K562 (cell line): ENCODE results near the gene ELFN2. TPM values are rescaled to one million over a fixed set of nuclear protein-coding genes. Genes with fewer than 3 reads are reported as not detected.

Experiments used
- ATAC-seq: fragments of 200-7000 bp; cut with Tn5 transposase; 3 replicates; pipeline ENCODE4 v1.9.1; 2020; ENCODE audit warnings: moderate library complexity
- BruUV-seq: library from RNA; stranded (reverse); fragments of 400-500 nt; replicated peaks from 2 replicates; lab custom pipeline; 2021; lab: Mats Ljungman, UMichigan
- CTCF ChIA-PET: fragments of 300-600 bp; formaldehyde crosslinking; extraction: SDS; loops from one replicate; lab custom pipeline; 2021; ENCODE audit warnings: low intra/inter-chr PET ratio; lab: Yijun Ruan, JAX
- POLR2A ChIA-PET: fragments of 300-600, 350-650 bp; sonication (Branson Sonifier 250); formaldehyde crosslinking; extraction: SDS; loops from one replicate; lab custom pipeline; 2021; ENCODE audit warnings: antibody characterized with exemption, inconsistent platforms; lab: Yijun Ruan, JAX
- DNase-seq, 4 experiments: peaks; one replicate each; pipeline versions ENCODE4 v3.0.0 to v3.0.0-alpha.2; 2011 to 2018; ENCODE audit warnings: low spot score in 3 of 4, mixed read lengths in 3 of 4; ENCODE audit errors: extremely low read depth in 1 of 4
- FAIRE-seq: peaks from 2 replicates; lab custom pipeline; 2011; peaks lifted over from hg19 to GRCh38; lab: Jason Lieb, UNC
- H2AFZ ChIP-seq: 2 replicates; pipeline ENCODE4 v1.6.0; 2011; ENCODE audit warnings: low read depth, low read length, control low read depth, inconsistent platforms
- H3K27ac ChIP-seq: fragments of 200-600 bp; 3 replicates; pipeline ENCODE4 v1.8.0; 2011; ENCODE audit warnings: low read depth, mild to moderate bottlenecking, control low read depth, inconsistent platforms, low read length, moderate library complexity, mixed read lengths; ENCODE audit errors: extremely low read depth
- H3K27me3 ChIP-seq, 2 experiments: fragments of 300-600 bp in 1 of 2; 2 replicates in 1 of 2; 3 replicates in 1 of 2; pipeline versions ENCODE4 v1.6.0 to v1.8.0; 2011; ENCODE audit warnings: inconsistent platforms in 2 of 2, low read length in 2 of 2, mild to moderate bottlenecking in 1 of 2, mixed read lengths in 1 of 2, moderate library complexity in 1 of 2; ENCODE audit not compliant: control insufficient read depth in 2 of 2, insufficient read depth in 2 of 2
- H3K36me3 ChIP-seq: fragments of 300-600 bp; 3 replicates; pipeline ENCODE4 v1.8.0; 2011; ENCODE audit warnings: mild to moderate bottlenecking, low read length, inconsistent platforms; ENCODE audit not compliant: control insufficient read depth, insufficient read depth
- H3K4me1 ChIP-seq, 2 experiments: fragments of 200-600 bp in 1 of 2; replicated peaks in 1 of 2; 2 replicates in 1 of 2; 3 replicates in 1 of 2; pipeline versions ENCODE4 v1.5.1 to v1.8.0; 2011; ENCODE audit warnings: inconsistent platforms in 2 of 2, low read length in 2 of 2, mild to moderate bottlenecking in 1 of 2, mixed read lengths in 1 of 2, moderate library complexity in 1 of 2; ENCODE audit not compliant: control insufficient read depth in 2 of 2, insufficient read depth in 2 of 2
- H3K4me2 ChIP-seq: 2 replicates; pipeline ENCODE4 v1.6.1; 2011; ENCODE audit warnings: low read length, control low read depth, inconsistent platforms, mixed read lengths; ENCODE audit not compliant: insufficient read depth
- H3K4me3 ChIP-seq: fragments of 200-600 bp; sonication (generic), shearing (Covaris generic); 2 replicates; pipeline ENCODE4 v1.5.1; 2016; ENCODE audit warnings: control low read depth, inconsistent platforms
- H3K79me2 ChIP-seq: fragments of 200-600 bp; 3 replicates; pipeline ENCODE4 v1.8.0; 2011; ENCODE audit warnings: low read length, inconsistent platforms; ENCODE audit not compliant: control insufficient read depth, insufficient read depth
- H3K9ac ChIP-seq, 2 experiments: 2 replicates each; pipeline versions ENCODE4 v1.6.0 to v1.6.1; 2011; ENCODE audit warnings: low read depth in 2 of 2, low read length in 2 of 2, control low read depth in 1 of 2, inconsistent platforms in 1 of 2, mild to moderate bottlenecking in 1 of 2, mixed read lengths in 1 of 2; ENCODE audit not compliant: insufficient read depth in 1 of 2
- H3K9me1 ChIP-seq: one replicate; pipeline ENCODE4 v1.6.0; 2011; ENCODE audit warnings: inconsistent platforms, mild to moderate bottlenecking, low read length, moderate library complexity; ENCODE audit not compliant: control insufficient read depth, insufficient read depth
- H3K9me3 ChIP-seq: replicated peaks from 2 replicates; pipeline ENCODE4 v1.5.1; 2011; ENCODE audit warnings: low read depth, low read length, inconsistent platforms; ENCODE audit not compliant: control insufficient read depth, insufficient read depth
- H4K20me1 ChIP-seq: replicated peaks from 2 replicates; pipeline ENCODE4 v1.6.1; 2011; ENCODE audit warnings: low read length, inconsistent platforms, mixed read lengths; ENCODE audit not compliant: control insufficient read depth, insufficient read depth
- ETV1 ChIP-seq: fragments of 450-650 bp; conservative IDR thresholded peaks from 2 replicates; pipeline ENCODE4 v1.6.1; 2016; ENCODE audit warnings: missing genetic modification characterization, control low read depth, low read depth, missing compliant biosample characterization
- GTF2A2 ChIP-seq: IDR thresholded peaks from 2 replicates; pipeline ENCODE4 v1.6.1; 2016; ENCODE audit warnings: mild to moderate bottlenecking, missing genetic modification characterization, missing compliant biosample characterization
- HMGN3 ChIP-seq: IDR thresholded peaks from 2 replicates; pipeline ENCODE4 v1.6.1; 2011; ENCODE audit warnings: borderline replicate concordance, low read depth, mild to moderate bottlenecking, mixed read lengths, low read length; ENCODE audit not compliant: insufficient read length; ENCODE audit errors: extremely low read depth
- KLF16 ChIP-seq: IDR thresholded peaks from 2 replicates; pipeline ENCODE4 v1.6.1; 2016; ENCODE audit warnings: antibody characterized with exemption
- POLR2H ChIP-seq: IDR thresholded peaks from 2 replicates; pipeline ENCODE4 v1.6.1; 2016; ENCODE audit warnings: missing genetic modification characterization, low read depth, mild to moderate bottlenecking, control low read depth, missing compliant biosample characterization, moderate library complexity
- SRSF1 ChIP-seq: fragments of 200-400 bp; formaldehyde crosslinking; IDR thresholded peaks from 2 replicates; pipeline ENCODE4 v1.6.1; 2017; ENCODE audit warnings: mild to moderate bottlenecking, low read depth, low read length, moderate library complexity
- TCF3 ChIP-seq: sonication (generic); formaldehyde crosslinking; IDR thresholded peaks from 2 replicates; pipeline ENCODE4 v1.4.0; 2020; ENCODE audit warnings: mild to moderate bottlenecking, missing genetic modification reagents
- TRIM25 ChIP-seq: fragments of 450-650 bp; IDR thresholded peaks from 2 replicates; pipeline ENCODE4 v1.7.0; 2016; ENCODE audit warnings: borderline replicate concordance
- ZC3H8 ChIP-seq: fragments of 450-650 bp; IDR thresholded peaks from 2 replicates; pipeline ENCODE4 v1.6.1; 2017
- ZNF263 ChIP-seq: sonication (generic); formaldehyde crosslinking; IDR thresholded peaks from 2 replicates; pipeline ENCODE4 v1.8.0; 2022; ENCODE audit warnings: mild to moderate bottlenecking, missing genetic modification reagents, borderline replicate concordance
- ZNF408 ChIP-seq: fragments of 250-450 bp; sonication (Bioruptor Pico); IDR thresholded peaks from 2 replicates; pipeline ENCODE4 v1.4.0; 2020; ENCODE audit warnings: low read depth, mild to moderate bottlenecking, moderate library complexity
- ZNF778 ChIP-seq: fragments of 450-650 bp; formaldehyde crosslinking; IDR thresholded peaks from 2 replicates; pipeline ENCODE4 v1.4.0; 2020; ENCODE audit warnings: mild to moderate bottlenecking, moderate library complexity
- ZSCAN32 ChIP-seq: fragments of 450-650 bp; formaldehyde crosslinking; IDR thresholded peaks from 2 replicates; pipeline ENCODE4 v1.4.0; 2020; ENCODE audit warnings: mild to moderate bottlenecking, moderate library complexity
- WGBS: fragments of 100-300 bp; shearing (Covaris generic); methylation state at CpG from one replicate; pipeline ENCODE4 v1.1.6; 2016; ENCODE audit warnings: low coverage, mixed read lengths; ENCODE audit not compliant: insufficient coverage; ENCODE audit errors: missing lambda C conversion rate; 5-methylcytosine and 5-hydroxymethylcytosine counted together
- in situ Hi-C: fragments of 300-500 bp; cut with MboI; formaldehyde crosslinking; loops from 4 replicates; pipeline ENCODE4 v1.15.0; 2018; ENCODE audit warnings: inconsistent platforms, mixed read lengths
- intact Hi-C: fragments of 100-400 bp; cut with micrococcal nuclease; formaldehyde crosslinking; loops from 2 replicates; pipeline ENCODE4 v1.14.2; 2022
- polyA plus RNA-seq, 8 experiments: library from polyadenylated mRNA; depleted of rRNA in 4 of 8; stranded (reverse) in 5 of 8; unstranded in 3 of 8; fragments of >200 nt; fragmentation: Nextera tagmentation in 2 of 8; fragmentation: Illumina TruSeq in 1 of 8; extraction: Ambion mirVana in 2 of 8; extraction: Trizol in 1 of 8; gene quantifications; 2 replicates each; pipeline versions ENCODE4 v1.2.1 to v1.2.3, GENCODE V29; 2011 to 2014; ENCODE audit warnings: inconsistent platforms in 1 of 8, missing spikeins in 1 of 8
- total RNA-seq, 7 experiments: library from RNA; depleted of rRNA in 6 of 7; stranded (reverse); fragments of >200 nt in 6 of 7; fragmentation: Illumina TruSeq in 2 of 7; extraction: Trizol in 2 of 7; gene quantifications; 2 replicates each; pipeline versions ENCODE4 v1.2.1 to v1.2.3, GENCODE V29; 2011 to 2021; ENCODE audit warnings: low replicate concordance in 1 of 7

Gene ELFN2
- total and polyA plus RNA-seq, 9 of the 15 experiments (the other 6 are each of a cell fraction or from before 2014, with no cell fraction given): not detected

- H3K4me2 ChIP-seq: no peak overlapping the region
- H3K9me3 ChIP-seq: no peaks in the 10 kb centered on the region
- no peaks in the 10 kb centered on the region for H3K79me2 ChIP-seq
- H3K27me3 ChIP-seq: peaks cover 4 to 30% of the 10 kb centered on the region in 2 experiments; a peak in 4 of 5 replicates
- no peaks in the 10 kb centered on the region for H3K36me3 ChIP-seq
- H4K20me1 ChIP-seq: no peaks in the 10 kb centered on the region; the same call in 1 of the 2 replicates
- H3K9me1 ChIP-seq: no peaks in the 10 kb centered on the region
- BruUV-seq: no TSS peak
- DNase-seq (no peak), FAIRE-seq (no peak), ATAC-seq (no peak)
- CTCF ChIA-PET: no interaction called here
- in situ Hi-C loops (no loop called here), intact Hi-C loops (no loop called here)
- no peak for TF ChIP-seq GTF2A2 (tag)
- TF ChIP-seq ZNF263 (CRISPR knock-in tag): no peak
- no peak for TF ChIP-seq ETV1 (tag)
- no peak for TF ChIP-seq HMGN3
- TF ChIP-seq ZSCAN32 (CRISPR knock-in tag): no peak
- TF ChIP-seq TCF3 (CRISPR knock-in tag): no peak
- TF ChIP-seq TRIM25: no peak
- no peak for TF ChIP-seq KLF16
- no peak for TF ChIP-seq SRSF1
- no peak for TF ChIP-seq ZNF408 (CRISPR knock-in tag)
- no peak for TF ChIP-seq POLR2H (tag)
- no peak for TF ChIP-seq ZNF778 (CRISPR knock-in tag)
- TF ChIP-seq ZC3H8: no peak
- no peak overlapping the region for H2AFZ ChIP-seq
- no peak overlapping the region for H3K4me3 ChIP-seq
- 4% methylated on average over 8 of the region's 8 CpGs for WGBS
- H3K4me1 ChIP-seq: peaks cover 0 to 7% of the 10 kb centered on the region in 2 experiments; a peak in 1 of 5 replicates
- no peak overlapping the region for H3K9ac ChIP-seq
- POLR2A ChIA-PET: no interaction called here
- H3K27ac ChIP-seq: no peak overlapping the region
Measured at GRCh38 chr22:37328017-37328416, 99.3 kb downstream of the ELFN2 start.
